Osteocyte (in vitro differentiated cells): ENCODE data around the gene FAM181A. TPM values are rescaled to one million over a fixed set of nuclear protein-coding genes. Genes with fewer than 3 reads are reported as not detected.

ENCODE experiments used
- DNase-seq: peaks from one replicate; pipeline ENCODE4 v3.0.0; 2021; ENCODE audit warnings: mixed read lengths; ENCODE audit not compliant: unreplicated experiment; ENCODE audit errors: extremely low spot score
- H3K27ac Mint-ChIP-seq: one replicate; pipeline ENCODE4 v1.8.0; 2021; ENCODE audit warnings: mild to moderate bottlenecking, mixed read lengths; ENCODE audit not compliant: unreplicated experiment
- H3K27me3 Mint-ChIP-seq: one replicate; pipeline ENCODE4 v1.8.0; 2021; ENCODE audit warnings: mixed read lengths; ENCODE audit not compliant: unreplicated experiment
- H3K36me3 Mint-ChIP-seq: one replicate; pipeline ENCODE4 v1.8.0; 2021; ENCODE audit warnings: mixed read lengths; ENCODE audit not compliant: unreplicated experiment
- H3K4me1 Mint-ChIP-seq: one replicate; pipeline ENCODE4 v1.8.0; 2021; ENCODE audit warnings: mixed read lengths; ENCODE audit not compliant: unreplicated experiment
- H3K4me3 Mint-ChIP-seq: one replicate; pipeline ENCODE4 v1.8.0; 2021; ENCODE audit warnings: mild to moderate bottlenecking, moderate library complexity, mixed read lengths; ENCODE audit not compliant: unreplicated experiment
- H3K9me3 Mint-ChIP-seq: one replicate; pipeline ENCODE4 v1.8.0; 2021; ENCODE audit warnings: mixed read lengths; ENCODE audit not compliant: unreplicated experiment
- total RNA-seq: library from RNA; stranded (reverse); gene quantifications from 2 replicates; pipeline ENCODE4 v1.2.1, GENCODE V29; 2021
- TF ChIP-seq, protein P1 (sequence below): fragments of 200-600 bp; sonication (generic); IDR thresholded peaks from 2 replicates; pipeline ENCODE4 v1.5.0; 2021; ENCODE audit warnings: antibody characterized with exemption, mild to moderate bottlenecking, moderate library complexity

The FAM181A gene
- total RNA-seq, 1 donor from 2014 or later = not detected

DNA sequence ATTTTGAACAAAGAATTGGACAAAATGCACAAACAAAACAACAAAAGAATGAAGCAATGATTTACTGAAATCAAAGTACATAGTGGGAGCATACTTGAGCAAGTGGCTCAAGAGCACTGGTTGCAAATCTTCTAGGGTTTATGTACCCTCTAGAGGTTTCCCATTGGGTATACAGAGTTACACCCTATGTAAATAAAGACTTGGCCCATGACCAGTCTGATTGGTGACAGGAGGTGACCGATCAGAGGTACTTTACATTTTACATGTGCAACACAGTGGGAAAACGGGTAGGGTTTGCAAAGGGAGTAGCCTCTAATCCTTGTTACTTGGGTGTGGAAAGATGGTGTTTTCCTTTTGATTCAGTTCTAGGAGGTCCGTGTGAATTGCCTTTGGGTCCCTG lies 10.6 kb upstream of the FAM181A start:
- Mint-ChIP-seq H3K27ac (no peak overlapping the region), H3K27me3 (peaks cover 4% of the 10 kb centered on the region), H3K36me3 (no peaks in the 10 kb centered on the region), H3K4me3 (no peak overlapping the region), H3K9me3 (peaks cover 18% of the 10 kb centered on the region), H3K4me1 (no peaks in the 10 kb centered on the region)
- TF ChIP-seq, protein P1, sequence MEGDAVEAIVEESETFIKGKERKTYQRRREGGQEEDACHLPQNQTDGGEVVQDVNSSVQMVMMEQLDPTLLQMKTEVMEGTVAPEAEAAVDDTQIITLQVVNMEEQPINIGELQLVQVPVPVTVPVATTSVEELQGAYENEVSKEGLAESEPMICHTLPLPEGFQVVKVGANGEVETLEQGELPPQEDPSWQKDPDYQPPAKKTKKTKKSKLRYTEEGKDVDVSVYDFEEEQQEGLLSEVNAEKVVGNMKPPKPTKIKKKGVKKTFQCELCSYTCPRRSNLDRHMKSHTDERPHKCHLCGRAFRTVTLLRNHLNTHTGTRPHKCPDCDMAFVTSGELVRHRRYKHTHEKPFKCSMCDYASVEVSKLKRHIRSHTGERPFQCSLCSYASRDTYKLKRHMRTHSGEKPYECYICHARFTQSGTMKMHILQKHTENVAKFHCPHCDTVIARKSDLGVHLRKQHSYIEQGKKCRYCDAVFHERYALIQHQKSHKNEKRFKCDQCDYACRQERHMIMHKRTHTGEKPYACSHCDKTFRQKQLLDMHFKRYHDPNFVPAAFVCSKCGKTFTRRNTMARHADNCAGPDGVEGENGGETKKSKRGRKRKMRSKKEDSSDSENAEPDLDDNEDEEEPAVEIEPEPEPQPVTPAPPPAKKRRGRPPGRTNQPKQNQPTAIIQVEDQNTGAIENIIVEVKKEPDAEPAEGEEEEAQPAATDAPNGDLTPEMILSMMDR = no peak
- no peak for DNase-seq

DNA sequence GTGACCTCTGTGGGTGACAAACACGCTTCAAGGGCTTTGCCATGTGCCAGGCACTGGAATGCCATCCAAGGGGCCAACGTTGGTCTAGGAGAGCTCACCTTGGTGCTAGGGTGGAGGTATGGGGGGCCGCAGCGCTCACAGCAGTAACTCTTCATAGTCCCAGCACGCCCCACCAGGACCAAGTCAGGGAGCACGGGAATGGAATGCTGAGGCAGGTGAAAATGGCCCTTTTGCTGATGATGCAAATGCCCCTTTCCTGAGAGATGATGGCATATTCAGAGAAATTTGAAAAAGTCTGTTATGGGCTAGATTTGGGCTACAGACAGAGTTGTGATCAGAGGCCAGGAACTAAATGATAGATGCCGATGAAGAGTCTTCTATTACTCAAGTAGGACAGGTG lies 10.0 kb upstream of the FAM181A start:
- no peak for DNase-seq
- peaks cover 6% of the 10 kb centered on the region for H3K27me3 Mint-ChIP-seq
- H3K4me1 Mint-ChIP-seq = no peaks in the 10 kb centered on the region
- no peak overlapping the region for H3K27ac Mint-ChIP-seq
- H3K4me3 Mint-ChIP-seq = no peak overlapping the region
- TF ChIP-seq, protein P1 = no peak
- no peaks in the 10 kb centered on the region for H3K36me3 Mint-ChIP-seq
- H3K9me3 Mint-ChIP-seq = peaks cover 18% of the 10 kb centered on the region

DNA sequence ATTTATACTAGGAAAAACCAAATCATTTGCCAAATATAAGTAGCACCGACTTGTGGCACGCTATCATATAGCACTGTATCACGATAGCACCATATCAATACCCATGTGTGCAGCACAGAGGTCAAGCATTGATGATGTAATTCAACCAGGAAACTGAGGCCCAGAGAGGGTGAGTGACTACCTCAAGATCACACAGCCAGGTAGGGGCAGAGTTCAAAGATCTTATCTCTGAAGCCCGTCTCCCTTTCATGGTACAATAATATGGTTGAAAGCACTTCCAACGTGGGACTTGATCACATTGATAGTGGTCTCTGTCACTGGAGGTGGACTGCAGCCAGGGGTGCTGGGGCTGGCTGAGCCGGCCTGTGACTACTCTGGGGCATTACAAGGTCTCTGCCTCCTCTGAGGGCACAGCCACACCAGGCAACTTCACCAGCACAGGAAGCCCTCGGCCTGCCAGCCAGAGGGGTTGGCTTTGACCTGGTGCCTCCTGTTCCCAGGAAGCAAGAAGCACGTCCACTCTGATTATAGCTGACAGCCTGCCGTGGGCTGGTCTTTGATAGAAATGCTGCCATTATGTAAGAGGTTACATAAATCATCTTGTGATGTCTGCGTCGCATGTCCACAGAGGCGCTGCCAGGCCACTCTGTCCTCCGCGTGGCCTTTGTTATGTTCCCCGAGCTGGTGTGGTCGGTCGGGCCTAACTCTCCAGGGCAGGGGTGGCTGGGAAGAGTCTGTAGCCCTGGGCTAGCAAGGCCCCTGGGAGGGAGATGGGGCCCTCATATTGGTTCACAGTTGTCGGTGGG lies 5.9 kb upstream of the FAM181A start:
- no peaks in the 10 kb centered on the region for H3K36me3 Mint-ChIP-seq

GRCh38 chr14:93923626-93924025 lies 3.5 kb upstream of the FAM181A start:
- Mint-ChIP-seq H3K4me3 (no peak overlapping the region), H3K9me3 (peaks cover 5% of the 10 kb centered on the region), H3K36me3 (no peaks in the 10 kb centered on the region), H3K27ac (no peak overlapping the region), H3K27me3 (peaks cover 10% of the 10 kb centered on the region), H3K4me1 (no peaks in the 10 kb centered on the region)
- TF ChIP-seq, protein P1 = no peak
- no peak for DNase-seq

More for the DNA sequence above, 5.9 kb upstream of the FAM181A start:
- Mint-ChIP-seq H3K4me1 (no peaks in the 10 kb centered on the region), H3K27ac (no peak overlapping the region), H3K27me3 (peaks cover 10% of the 10 kb centered on the region), H3K4me3 (no peak overlapping the region), H3K9me3 (peaks cover 12% of the 10 kb centered on the region)
- TF ChIP-seq, protein P1 = no peak
- no peak for DNase-seq

GRCh38 chr14:93924592-93925355 lies 2.4 kb upstream of the FAM181A start:
- H3K4me3 Mint-ChIP-seq = no peak overlapping the region
- no peaks in the 10 kb centered on the region for H3K36me3 Mint-ChIP-seq
- H3K9me3 Mint-ChIP-seq = peaks cover under 1% of the 10 kb centered on the region
- no peak overlapping the region for H3K27ac Mint-ChIP-seq
- H3K4me1 Mint-ChIP-seq = no peaks in the 10 kb centered on the region
- DNase-seq = no peak
- TF ChIP-seq, protein P1 = no peak
- H3K27me3 Mint-ChIP-seq = peaks cover 8% of the 10 kb centered on the region
